HG03469 (cell line): ENCODE results near the gene CRTC3.
"Not testable (repeated sequence)": the region's sequence is repeated elsewhere in the genome, so short reads cannot be mapped to it uniquely, and the experiment has no call there.

Experiments used
- ATAC-seq: cut with Tn5 transposase; IDR thresholded peaks from one replicate; pipeline ENCODE4 v1.9.1; 2021; ENCODE audit warnings: mild to moderate bottlenecking, moderate library complexity, moderate number of reproducible peaks; ENCODE audit not compliant: unreplicated experiment

The CRTC3 gene

GRCh38 chr15:90520365-90520764 is 9.4 kb upstream of the CRTC3 start:
- ATAC-seq = no peak

GRCh38 chr15:90523373-90523772 is 6.3 kb upstream of the CRTC3 start:
- ATAC-seq = no peak

GRCh38 chr15:90524018-90524803 is 5.5 kb upstream of the CRTC3 start:
- not testable (repeated sequence) for ATAC-seq

- ATAC-seq = no peak
Measured at GRCh38 chr15:90529011-90529370, 732 bp upstream of the CRTC3 start.

GRCh38 chr15:90530250-90531051 is 728 bp downstream of the CRTC3 start:
- ATAC-seq = peak; percentile 2

- ATAC-seq = no peak
Measured at GRCh38 chr15:90531147-90531546, 1.4 kb downstream of the CRTC3 start.

GRCh38 chr15:90535254-90535653 is 5.5 kb downstream of the CRTC3 start:
- ATAC-seq = no peak

- no peak for ATAC-seq
Measured at GRCh38 chr15:90539789-90540188, 10.1 kb downstream of the CRTC3 start.

- ATAC-seq = no peak
Measured at GRCh38 chr15:90540768-90541167, 11.0 kb downstream of the CRTC3 start.

- ATAC-seq = no peak
Measured at GRCh38 chr15:90545095-90545494, 15.4 kb downstream of the CRTC3 start.

- no peak for ATAC-seq
Measured at GRCh38 chr15:90547540-90547939, 17.8 kb downstream of the CRTC3 start.

GRCh38 chr15:90550919-90551318 is 21.2 kb downstream of the CRTC3 start:
- peak; percentile 36 for ATAC-seq

GRCh38 chr15:90552162-90552928 is 22.6 kb downstream of the CRTC3 start:
- no peak for ATAC-seq

- no peak for ATAC-seq
Measured at GRCh38 chr15:90552929-90553211, 23.1 kb downstream of the CRTC3 start.

- no peak for ATAC-seq
Measured at GRCh38 chr15:90553248-90553745, 23.6 kb downstream of the CRTC3 start.

- ATAC-seq = no peak
Measured at GRCh38 chr15:90557186-90558084, 27.7 kb downstream of the CRTC3 start.

GRCh38 chr15:90558171-90558573 is 28.4 kb downstream of the CRTC3 start:
- ATAC-seq = no peak

- no peak for ATAC-seq
Measured at GRCh38 chr15:90559119-90559518, 29.4 kb downstream of the CRTC3 start.

- ATAC-seq = no peak
Measured at GRCh38 chr15:90560229-90560776, 30.6 kb downstream of the CRTC3 start.
